Vagina (tissue), 2 donors: ENCODE results near the gene ITFG1.

Experiments used
- POLR2A ChIP-seq, 2 donors: fragments of 450-650 bp; IDR thresholded peaks; one replicate each; pipeline ENCODE4 v1.6.1; 2017; ENCODE audit warnings: antibody characterized with exemption in 2 of 2, mild to moderate bottlenecking in 2 of 2, moderate library complexity in 2 of 2
- POLR2AphosphoS5 ChIP-seq, 2 donors: sonication (generic); formaldehyde crosslinking; IDR thresholded peaks; one replicate each; pipeline ENCODE4 v1.9.0; 2017; ENCODE audit warnings: antibody characterized with exemption in 2 of 2, mild to moderate bottlenecking in 2 of 2, low read depth in 1 of 2; ENCODE audit not compliant: insufficient read depth in 1 of 2
- TF ChIP-seq, protein P1 (sequence below), 3 experiments: fragments of 450-650 bp in 2 of 3; fragments of 200-600 bp in 1 of 3; sonication (generic) in 1 of 3; IDR thresholded peaks; one replicate each; pipeline ENCODE4 v1.5.1; 2017 to 2019; ENCODE audit warnings: antibody characterized with exemption in 3 of 3, mild to moderate bottlenecking in 2 of 3, moderate library complexity in 2 of 3

DNA sequence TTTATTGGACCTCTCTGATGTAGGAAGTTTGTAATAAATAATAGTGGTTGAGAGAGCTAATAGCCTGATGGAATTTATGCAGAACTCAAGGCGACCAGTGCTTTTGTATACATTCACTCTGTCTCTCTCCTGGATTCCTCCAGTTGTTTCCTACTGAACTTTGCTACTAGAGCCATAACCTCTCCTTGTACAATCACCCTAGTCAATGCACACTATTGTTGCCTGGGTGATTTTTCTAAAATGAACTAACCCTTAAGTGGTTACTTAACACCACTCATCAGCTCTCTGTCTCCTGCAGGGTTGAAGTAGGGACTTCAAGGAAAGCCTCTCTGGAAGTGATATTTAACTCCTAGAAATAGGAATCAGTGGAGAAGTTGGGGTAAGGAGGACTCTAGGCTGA is 9.9 kb upstream of the ITFG1 start:
- TF ChIP-seq, protein P1, sequence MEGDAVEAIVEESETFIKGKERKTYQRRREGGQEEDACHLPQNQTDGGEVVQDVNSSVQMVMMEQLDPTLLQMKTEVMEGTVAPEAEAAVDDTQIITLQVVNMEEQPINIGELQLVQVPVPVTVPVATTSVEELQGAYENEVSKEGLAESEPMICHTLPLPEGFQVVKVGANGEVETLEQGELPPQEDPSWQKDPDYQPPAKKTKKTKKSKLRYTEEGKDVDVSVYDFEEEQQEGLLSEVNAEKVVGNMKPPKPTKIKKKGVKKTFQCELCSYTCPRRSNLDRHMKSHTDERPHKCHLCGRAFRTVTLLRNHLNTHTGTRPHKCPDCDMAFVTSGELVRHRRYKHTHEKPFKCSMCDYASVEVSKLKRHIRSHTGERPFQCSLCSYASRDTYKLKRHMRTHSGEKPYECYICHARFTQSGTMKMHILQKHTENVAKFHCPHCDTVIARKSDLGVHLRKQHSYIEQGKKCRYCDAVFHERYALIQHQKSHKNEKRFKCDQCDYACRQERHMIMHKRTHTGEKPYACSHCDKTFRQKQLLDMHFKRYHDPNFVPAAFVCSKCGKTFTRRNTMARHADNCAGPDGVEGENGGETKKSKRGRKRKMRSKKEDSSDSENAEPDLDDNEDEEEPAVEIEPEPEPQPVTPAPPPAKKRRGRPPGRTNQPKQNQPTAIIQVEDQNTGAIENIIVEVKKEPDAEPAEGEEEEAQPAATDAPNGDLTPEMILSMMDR (IDR thresholded peaks at IDR 0.05): no peak
- TF ChIP-seq POLR2A (IDR thresholded peaks at IDR 0.05) (no peak), POLR2AphosphoS5 (IDR thresholded peaks at IDR 0.05; ENCODE audit: insufficient read depth in 1 of 2, low read depth in 1 of 2) (no peak)
